ENCODE results near the gene CEP112. TPM values are rescaled to one million over a fixed set of nuclear protein-coding genes. Genes with fewer than 3 reads are reported as not detected.

The CEP112 gene
- total RNA-seq, 1 donor from 2014 or later: 3.8 TPM

GRCh38 chr17:66038125-66038524 is 153.8 kb downstream of the CEP112 start:
- DNase-seq (no peak), ATAC-seq (ENCODE audit: low read depth) (no peak)
- H3K27ac Mint-ChIP-seq: no peak overlapping the region
- no peak overlapping the region for H3K4me3 Mint-ChIP-seq
- no peak for TF ChIP-seq CTCF (IDR thresholded peaks at IDR 0.05)
- H3K9me3 Mint-ChIP-seq: no peaks in the 10 kb centered on the region
- no peaks in the 10 kb centered on the region for H3K36me3 Mint-ChIP-seq (ENCODE audit: low read depth)
- ChIA-PET POLR2A (no interaction called here), CTCF (no interaction called here)
- intact Hi-C loops (cut with micrococcal nuclease): no loop called here
- no peaks in the 10 kb centered on the region for H3K27me3 Mint-ChIP-seq
- no peaks in the 10 kb centered on the region for H3K4me1 Mint-ChIP-seq

DNA sequence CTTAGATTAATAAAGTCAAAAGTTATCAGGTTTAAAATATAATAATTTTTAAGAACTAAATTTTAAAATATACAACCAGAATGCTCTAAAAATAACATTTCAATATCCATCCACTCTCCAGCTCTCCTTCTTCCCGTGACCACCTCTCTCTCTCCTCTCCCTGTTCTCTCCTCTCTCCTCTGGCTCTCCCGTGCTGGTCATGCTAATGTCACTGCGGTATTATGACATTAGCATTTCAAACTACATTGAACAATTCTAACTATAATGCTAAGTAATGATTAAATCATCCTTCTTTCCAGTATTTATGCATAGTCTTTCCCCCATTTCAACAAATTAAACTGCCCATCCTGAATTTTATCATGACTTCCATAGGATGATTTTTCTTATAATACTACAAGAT is 154.7 kb downstream of the CEP112 start:
- ChIA-PET CTCF (no interaction called here), POLR2A (no interaction called here)
- Mint-ChIP-seq H3K9me3 (no peaks in the 10 kb centered on the region), H3K27me3 (no peaks in the 10 kb centered on the region), H3K27ac (no peak overlapping the region), H3K4me3 (no peak overlapping the region), H3K36me3 (ENCODE audit: low read depth) (no peaks in the 10 kb centered on the region), H3K4me1 (no peaks in the 10 kb centered on the region)
- DNase-seq (no peak), ATAC-seq (ENCODE audit: low read depth) (no peak)
- intact Hi-C loops (cut with micrococcal nuclease): no loop called here
- no peak for TF ChIP-seq CTCF (IDR thresholded peaks at IDR 0.05)

GRCh38 chr17:66032082-66032712 is 159.7 kb downstream of the CEP112 start:
- Mint-ChIP-seq H3K4me1 (no peaks in the 10 kb centered on the region), H3K36me3 (ENCODE audit: low read depth) (no peaks in the 10 kb centered on the region), H3K27me3 (no peaks in the 10 kb centered on the region), H3K27ac (no peak overlapping the region), H3K9me3 (no peaks in the 10 kb centered on the region), H3K4me3 (no peak overlapping the region)
- no peak for TF ChIP-seq CTCF (IDR thresholded peaks at IDR 0.05)
- intact Hi-C loops (cut with micrococcal nuclease): no loop called here
- ATAC-seq (ENCODE audit: low read depth): no peak
- POLR2A ChIA-PET: no interaction called here
- DNase-seq: no peak
- CTCF ChIA-PET: no interaction called here

DNA sequence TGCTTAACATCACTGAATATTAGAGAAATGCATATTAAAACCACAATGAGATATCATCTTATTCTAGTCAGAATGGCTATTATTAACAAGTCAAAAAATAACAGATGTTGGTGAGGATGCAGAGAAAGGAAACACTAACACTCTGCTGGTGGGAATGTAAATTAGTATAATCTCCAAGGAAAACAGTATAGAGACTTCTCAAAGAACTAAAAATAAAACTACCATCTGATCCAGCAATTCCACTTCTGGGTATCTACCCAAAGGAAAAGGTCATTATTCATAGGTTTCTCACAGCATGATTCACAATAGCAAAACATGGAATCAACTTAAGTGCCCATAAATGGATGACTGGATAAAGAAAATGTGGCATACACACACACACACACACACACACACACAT is 166.4 kb downstream of the CEP112 start:
- intact Hi-C loops (cut with micrococcal nuclease): no loop called here
- ChIA-PET CTCF (no interaction called here), POLR2A (no interaction called here)
- Mint-ChIP-seq H3K27me3 (no peaks in the 10 kb centered on the region), H3K36me3 (ENCODE audit: low read depth) (peaks cover 4% of the 10 kb centered on the region), H3K4me1 (no peaks in the 10 kb centered on the region), H3K9me3 (peaks cover 20% of the 10 kb centered on the region), H3K27ac (no peak overlapping the region), H3K4me3 (no peak overlapping the region)
- no peak for DNase-seq
- TF ChIP-seq CTCF (IDR thresholded peaks at IDR 0.05): no peak
- ATAC-seq (ENCODE audit: low read depth): no peak

GRCh38 chr17:66021757-66022156 is 170.2 kb downstream of the CEP112 start:
- peaks cover 4% of the 10 kb centered on the region for H3K36me3 Mint-ChIP-seq (ENCODE audit: low read depth)
- ChIA-PET POLR2A (no interaction called here), CTCF (no interaction called here)
- no peaks in the 10 kb centered on the region for H3K4me1 Mint-ChIP-seq
- H3K27ac Mint-ChIP-seq: no peak overlapping the region
- ATAC-seq (ENCODE audit: low read depth) (no peak), DNase-seq (no peak)
- no peak overlapping the region for H3K4me3 Mint-ChIP-seq
- intact Hi-C loops (cut with micrococcal nuclease): no loop called here
- H3K27me3 Mint-ChIP-seq: no peaks in the 10 kb centered on the region
- H3K9me3 Mint-ChIP-seq: peaks cover 20% of the 10 kb centered on the region
- TF ChIP-seq CTCF (IDR thresholded peaks at IDR 0.05): no peak

Data from activated B cell treated with CpG ODN at 0.5 μM for 24 hours (primary cell).